ENCODE data around the gene ZDHHC21. TPM values are rescaled to one million over a fixed set of nuclear protein-coding genes. Genes with fewer than 3 reads are reported as not detected.

Gene ZDHHC21
- total and polyA plus RNA-seq, 2 experiments from 2014 or later: 4.0 to 13.5 TPM

GRCh38 chr9:14730461-14730898 is 37.2 kb upstream of the ZDHHC21 start:
- Mint-ChIP-seq H3K9me3 (no peaks in the 10 kb centered on the region), H3K4me3 (no peak overlapping the region), H3K36me3 (ENCODE audit: low read depth) (no peaks in the 10 kb centered on the region), H3K4me1 (no peaks in the 10 kb centered on the region), H3K27me3 (ENCODE audit: insufficient read depth, low read depth, poor library complexity) (peaks cover 7% of the 10 kb centered on the region), H3K27ac (no peak overlapping the region)
- no peaks in the 10 kb centered on the region; the same call in 1 of the 2 replicates for H3K9me2 ChIP-seq (ENCODE audit: insufficient read depth)
- no peak overlapping the region for H2AFZ ChIP-seq
- peaks cover 15% of the 10 kb centered on the region for H3K27me3 ChIP-seq (ENCODE audit: insufficient read depth)
- ATAC-seq (no peak), DNase-seq (ENCODE audit: low spot score) (no peak)
- H3K4me3 ChIP-seq: no peak overlapping the region
- H3F3A ChIP-seq (replicated peaks; ENCODE audit: low read depth): no peaks in the 10 kb centered on the region
- H3K27ac ChIP-seq (ENCODE audit: low read depth): no peak overlapping the region
- no peak for TF ChIP-seq EZH2 (IDR thresholded peaks at IDR 0.05; ENCODE audit: low read depth, unreplicated experiment)
- TF ChIP-seq ZNF331 (CRISPR knock-in tag; IDR thresholded peaks at IDR 0.05; ENCODE audit: low read depth): no peak
- no peak for TF ChIP-seq EZH2phosphoT487 (IDR thresholded peaks at IDR 0.05; ENCODE audit: unreplicated experiment)
- TF ChIP-seq NANOG (IDR thresholded peaks at IDR 0.05; ENCODE audit: borderline replicate concordance): no peak
- TF ChIP-seq POLR2AphosphoS5 (IDR thresholded peaks at IDR 0.05; ENCODE audit: low read depth): no peak
- no peak for TF ChIP-seq ETS1 (IDR thresholded peaks at IDR 0.05)
- no peak for TF ChIP-seq REST (IDR thresholded peaks at IDR 0.05; ENCODE audit: unreplicated experiment)
- TF ChIP-seq CREB1 (CRISPR knock-in tag; IDR thresholded peaks at IDR 0.05; ENCODE audit: low read depth): no peak
- no peak for TF ChIP-seq JUNB (IDR thresholded peaks at IDR 0.05; ENCODE audit: unreplicated experiment)
- no peak for TF ChIP-seq ZNF462 (CRISPR knock-in tag; IDR thresholded peaks at IDR 0.05)
- no peak for TF ChIP-seq ZNF114 (CRISPR knock-in tag; IDR thresholded peaks at IDR 0.05)
- H3K4me2 ChIP-seq: no peak overlapping the region
- no peaks in the 10 kb centered on the region for H3K79me2 ChIP-seq (replicated peaks; ENCODE audit: insufficient read depth)
- H3K36me3 ChIP-seq (ENCODE audit: insufficient read depth): no peaks in the 10 kb centered on the region
- no peaks in the 10 kb centered on the region for H4K20me1 ChIP-seq (replicated peaks; ENCODE audit: insufficient read depth)
- no peaks in the 10 kb centered on the region for H3K4me1 ChIP-seq (ENCODE audit: insufficient read depth)
